Spleen (tissue), 11 donors: ENCODE data around the gene WBP4. TPM values are rescaled to one million over a fixed set of nuclear protein-coding genes. Genes with fewer than 3 reads are reported as not detected.
"Not testable (repeated sequence)": the region's sequence is repeated elsewhere in the genome, so short reads cannot be mapped to it uniquely, and the experiment has no call there.

Source experiments
- DNase-seq: peaks from one replicate; pipeline ENCODE4 v3.0.0-alpha.2; 2020
- H3K27ac ChIP-seq, 8 donors: fragments of 200-600 bp; sonication (generic) in 7 of 8; 1 replicate in 4 of 8; 2 replicates in 4 of 8; pipeline versions ENCODE4 v1.5.0 to v1.8.0; 2016 to 2021; ENCODE audit warnings: inconsistent platforms in 4 of 8, mild to moderate bottlenecking in 4 of 8, moderate library complexity in 1 of 8
- H3K27me3 ChIP-seq, 7 donors: fragments of 200-600 bp; sonication (generic) in 6 of 7; replicated peaks in 1 of 7; 1 replicate in 4 of 7; 2 replicates in 3 of 7; pipeline versions ENCODE4 v1.5.0 to v1.8.0; 2016 to 2021; ENCODE audit warnings: inconsistent platforms in 3 of 7, mild to moderate bottlenecking in 1 of 7
- H3K36me3 ChIP-seq, 6 donors: fragments of 200-600 bp; sonication (generic) in 5 of 6; 1 replicate in 4 of 6; 2 replicates in 2 of 6; pipeline versions ENCODE4 v1.5.0 to v1.8.0; 2016 to 2021; ENCODE audit warnings: inconsistent platforms in 2 of 6
- H3K4me1 ChIP-seq, 6 donors: fragments of 200-600 bp; sonication (generic) in 5 of 6; 1 replicate in 3 of 6; 2 replicates in 3 of 6; pipeline versions ENCODE4 v1.5.0 to v1.8.0; 2016 to 2021; ENCODE audit warnings: inconsistent platforms in 3 of 6
- H3K4me3 ChIP-seq, 8 donors: fragments of 200-600 bp; sonication (generic) in 7 of 8; 1 replicate in 4 of 8; 2 replicates in 4 of 8; pipeline versions ENCODE4 v1.5.0 to v1.8.0; 2016 to 2021; ENCODE audit warnings: inconsistent platforms in 4 of 8, mild to moderate bottlenecking in 4 of 8, moderate library complexity in 2 of 8
- H3K9me3 ChIP-seq, 8 donors: fragments of 200-600 bp; sonication (generic) in 7 of 8; 1 replicate in 4 of 8; 2 replicates in 4 of 8; pipeline versions ENCODE4 v1.5.0 to v1.8.0; 2016 to 2021; ENCODE audit warnings: inconsistent platforms in 4 of 8
- CTCF ChIP-seq, 11 experiments: fragments of 200-600 bp in 7 of 11; fragments of 450-650 bp in 4 of 11; sonication (generic) in 4 of 11; IDR thresholded peaks in 8 of 11; conservative IDR thresholded peaks in 3 of 11; 1 replicate in 7 of 11; 2 replicates in 4 of 11; pipeline versions ENCODE4 v1.4.0 to v1.8.0; 2016 to 2021; ENCODE audit warnings: antibody characterized with exemption in 11 of 11, inconsistent platforms in 4 of 11, mild to moderate bottlenecking in 1 of 11
- POLR2A ChIP-seq, 3 donors: fragments of 450-650 bp; IDR thresholded peaks; one replicate each; pipeline ENCODE4 v1.5.1; 2017; ENCODE audit warnings: antibody characterized with exemption in 3 of 3, mild to moderate bottlenecking in 1 of 3
- POLR2AphosphoS5 ChIP-seq, 3 donors: sonication (generic); formaldehyde crosslinking; IDR thresholded peaks; one replicate each; pipeline ENCODE4 v1.5.1; 2017; ENCODE audit warnings: antibody characterized with exemption in 3 of 3
- WGBS, 5 donors: extraction: QIAGEN DNeasy Blood & Tissue Kit in 3 of 5; methylation state at CpG; one replicate each; pipeline versions ENCODE4 v1.1.5 to v1.1.7; 2013 to 2018; 5-methylcytosine and 5-hydroxymethylcytosine counted together
- intact Hi-C: fragments of 100-400 bp; cut with DNase I; formaldehyde crosslinking; loops from one replicate; pipeline ENCODE4 v1.15.0; 2023; ENCODE audit warnings: low total_unique reads
- polyA plus RNA-seq, 3 donors: library from polyadenylated mRNA; stranded (reverse); fragments of 200-250 nt; gene quantifications; one replicate each; pipeline ENCODE4 v1.2.1, GENCODE V29; 2013
- total RNA-seq, 7 donors: library from RNA; depleted of rRNA in 3 of 7; stranded (reverse); fragments of >200 nt in 3 of 7; fragmentation: NEBNext Ultra II Directional in 4 of 7; extraction: Animal tissue kit (Norgen Biotek cat#: 25700) in 4 of 7; gene quantifications; one replicate each; pipeline versions ENCODE4 v1.1.0 to v1.2.1, GENCODE V29; 2016 to 2021
- donor health status: healthy with polysubstance abuse.
- donor health status: DM: no; HTN: no; CAD: no; lungs with moderate emphysema.
- donor health status: DM: no; HTN: no; CAD: no.
- donor health status: Bipolar disorder and iron deficiency.
- donor health status: healthy.
- donor health status: DM: no; HTN: no; CAD: no.
- donor health status: DM: yes; HTN: yes; CAD: no.

The WBP4 gene
- total and polyA plus RNA-seq, 10 donors = 7.0 to 9.2 (median 8.4) TPM

DNA sequence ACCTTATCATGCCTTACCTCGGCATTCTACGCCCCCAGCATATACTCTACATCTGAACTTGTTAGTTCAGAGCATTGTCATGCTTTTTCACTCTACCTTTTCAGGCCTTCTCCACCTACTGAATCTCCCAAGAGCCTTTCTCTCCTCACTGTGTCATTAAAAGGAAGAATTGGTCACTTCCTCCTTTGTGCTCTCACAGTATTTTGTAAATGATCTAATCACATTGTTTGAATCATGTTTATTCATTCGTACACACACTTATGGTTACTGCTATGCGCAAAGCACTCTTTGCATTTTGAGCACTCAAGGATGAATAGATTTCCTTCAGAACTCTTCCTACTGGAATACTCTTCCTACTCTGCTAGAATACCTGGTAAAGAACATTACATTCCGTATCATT, 26.4 kb upstream of the WBP4 start:
- intact Hi-C loops = no loop called here
- H3K27me3 ChIP-seq = no peaks in the 10 kb centered on the region
- no peaks in the 10 kb centered on the region for H3K9me3 ChIP-seq
- TF ChIP-seq POLR2AphosphoS5 (IDR thresholded peaks at IDR 0.05) (no peak), POLR2A (IDR thresholded peaks at IDR 0.05) (no peak), CTCF (IDR thresholded peaks at IDR 0.05 in 8 of 11, conservative IDR thresholded peaks at IDR 0.05 in 3 of 11) (no peak)
- WGBS, 5 donors = 88 to 91% (median 90%) methylated on average over 5 of the region's 5 CpGs
- peaks cover 4 to 42% (median 17%) of the 10 kb centered on the region in 6 donors for H3K4me1 ChIP-seq
- H3K4me3 ChIP-seq = no peak overlapping the region
- H3K27ac ChIP-seq = no peak overlapping the region
- DNase-seq = no peak
- H3K36me3 ChIP-seq = no peaks in the 10 kb centered on the region

- H3K36me3 ChIP-seq, DNase-seq, H3K9me3 ChIP-seq, H3K4me3 ChIP-seq, H3K27me3 ChIP-seq, H3K27ac ChIP-seq, intact Hi-C loops: not testable (repeated sequence)
- WGBS, 5 donors = 89 to 98% (median 94%) methylated on average over 5 of the region's 5 CpGs
- peaks cover 4 to 33% (median 18%) of the 10 kb centered on the region in 6 donors for H3K4me1 ChIP-seq
Measured at GRCh38 chr13:41036557-41036956, 24.8 kb upstream of the WBP4 start.

- Histone ChIP-seq H3K4me1 (peaks cover 3 to 16% (median 7%) of the 10 kb centered on the region in 6 donors), H3K36me3 (no peaks in the 10 kb centered on the region), H3K9me3 (peaks cover 0 to 4% (median 0%) of the 10 kb centered on the region in 8 donors), H3K27ac (no peak overlapping the region), H3K4me3 (no peak overlapping the region), H3K27me3 (no peaks in the 10 kb centered on the region)
- no peak for TF ChIP-seq POLR2AphosphoS5 (IDR thresholded peaks at IDR 0.05)
- no peak for TF ChIP-seq POLR2A (IDR thresholded peaks at IDR 0.05)
- no peak for TF ChIP-seq CTCF (IDR thresholded peaks at IDR 0.05 in 8 of 11, conservative IDR thresholded peaks at IDR 0.05 in 3 of 11)
- intact Hi-C loops = no loop called here
- no peak for DNase-seq
Measured at GRCh38 chr13:41039746-41040145, 21.6 kb upstream of the WBP4 start.

- H3K27me3 ChIP-seq = no peaks in the 10 kb centered on the region
- H3K36me3 ChIP-seq = no peaks in the 10 kb centered on the region
- peaks cover 0 to 4% (median 0%) of the 10 kb centered on the region in 8 donors for H3K9me3 ChIP-seq
- peaks cover 0 to 8% (median 0%) of the 10 kb centered on the region in 6 donors for H3K4me1 ChIP-seq
- H3K4me3 ChIP-seq = no peak overlapping the region
- WGBS, 5 donors = 85 to 94% (median 86%) methylated on average over 9 of the region's 9 CpGs
- intact Hi-C loops = no loop called here
- no peak overlapping the region for H3K27ac ChIP-seq
- DNase-seq = no peak
- TF ChIP-seq POLR2AphosphoS5 (IDR thresholded peaks at IDR 0.05) (no peak), POLR2A (IDR thresholded peaks at IDR 0.05) (no peak), CTCF (IDR thresholded peaks at IDR 0.05 in 8 of 11, conservative IDR thresholded peaks at IDR 0.05 in 3 of 11) (no peak)
Measured at GRCh38 chr13:41040584-41041334, 20.6 kb upstream of the WBP4 start.

- H3K36me3 ChIP-seq, H3K27ac ChIP-seq, DNase-seq, H3K4me1 ChIP-seq, H3K4me3 ChIP-seq, H3K27me3 ChIP-seq, intact Hi-C loops, H3K9me3 ChIP-seq: not testable (repeated sequence)
- WGBS, 5 donors = 90 to 99% (median 94%) methylated on average over 3 to 4 of the region's 4 CpGs
Measured at GRCh38 chr13:41042419-41042818, 18.9 kb upstream of the WBP4 start.
